Choroid plexus epithelial cell (primary cell): ENCODE measurements around the gene RNLS.

ENCODE experiments used
- DNase-seq: peaks from one replicate; pipeline ENCODE4 v3.0.0-alpha.2; 2010; ENCODE audit warnings: low read depth
- H3K4me3 ChIP-seq: 2 replicates; pipeline ENCODE4 v1.5.1; 2011; ENCODE audit warnings: low read depth, mild to moderate bottlenecking, control low read depth, low read length, moderate library complexity
- CTCF ChIP-seq: conservative IDR thresholded peaks from 2 replicates; pipeline ENCODE4 v1.5.1; 2011; ENCODE audit warnings: low read depth, mild to moderate bottlenecking, control low read depth, inconsistent platforms, low read length, moderate library complexity

Gene RNLS

GRCh38 chr10:88616250-88616977, 33.3 kb upstream of the RNLS start:
- TF ChIP-seq CTCF: no peak
- no peak overlapping the region for H3K4me3 ChIP-seq
- DNase-seq: peak; percentile 17

- no peak overlapping the region for H3K4me3 ChIP-seq
- no peak for TF ChIP-seq CTCF
- DNase-seq: peak; percentile 49
Measured at GRCh38 chr10:88608780-88609179, 25.7 kb upstream of the RNLS start.

- no peak for TF ChIP-seq CTCF
Measured at GRCh38 chr10:88608052-88608732, 25.1 kb upstream of the RNLS start.

GRCh38 chr10:88598055-88598454, 14.9 kb upstream of the RNLS start:
- no peak overlapping the region for H3K4me3 ChIP-seq
- DNase-seq: no peak
- TF ChIP-seq CTCF: no peak

More at GRCh38 chr10:88608052-88608732, 25.1 kb upstream of the RNLS start:
- no peak overlapping the region for H3K4me3 ChIP-seq
- no peak for DNase-seq

- no peak for DNase-seq
- no peak for TF ChIP-seq CTCF
- no peak overlapping the region for H3K4me3 ChIP-seq
Measured at GRCh38 chr10:88594482-88594881, 11.4 kb upstream of the RNLS start.

DNA sequence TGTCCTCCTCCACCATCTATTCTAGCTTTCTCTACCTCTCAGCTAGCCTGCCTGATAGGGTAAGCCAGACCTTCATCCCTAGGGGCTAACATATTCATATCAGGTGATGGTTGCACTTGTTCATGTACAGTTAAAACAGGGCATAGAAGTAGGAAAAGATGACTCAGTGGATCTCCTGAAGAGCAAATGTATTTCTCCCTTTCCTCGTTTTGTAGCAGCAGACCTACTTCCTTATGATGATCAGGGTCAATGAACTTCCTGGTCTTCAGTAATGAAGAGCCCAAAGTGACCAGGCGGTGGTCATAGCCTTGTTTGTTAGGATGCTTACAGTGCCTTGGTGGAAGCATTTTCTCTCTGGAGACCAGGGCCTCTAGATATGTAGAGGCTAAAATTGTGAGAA, 9.8 kb upstream of the RNLS start:
- no peak for DNase-seq
- TF ChIP-seq CTCF: no peak
- no peak overlapping the region for H3K4me3 ChIP-seq

DNA sequence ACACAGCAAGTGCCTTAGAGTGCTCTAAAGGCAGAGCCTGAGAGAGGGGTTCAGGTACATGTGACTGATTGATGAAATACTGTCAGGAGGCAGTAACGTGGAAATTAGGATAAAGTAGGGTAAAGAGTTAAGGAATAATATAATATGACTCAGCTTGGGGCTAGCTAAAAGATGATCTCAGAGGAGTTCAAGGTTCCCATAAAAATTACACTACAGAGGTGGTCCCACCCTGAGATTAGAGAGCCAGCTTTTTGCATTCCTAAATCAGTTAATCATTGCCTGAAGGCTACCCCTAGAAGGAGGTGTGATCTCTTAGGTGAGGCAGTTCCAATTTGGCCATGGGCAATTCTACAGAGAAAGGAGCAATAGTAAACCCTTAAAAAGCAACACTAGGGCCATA, 9.3 kb upstream of the RNLS start:
- no peak for TF ChIP-seq CTCF
- no peak for DNase-seq
- H3K4me3 ChIP-seq: no peak overlapping the region
